CD4-positive, alpha-beta T cell treated with Interleukin-6 at 100 ng/mL for 8 hours (primary cell): ENCODE results near the gene EEF1AKMT2.

Experiments used
- DNase-seq: peaks from one replicate; pipeline ENCODE4 v3.0.0-alpha.2; 2020; ENCODE audit warnings: mixed read lengths, low spot score

Gene EEF1AKMT2

DNA sequence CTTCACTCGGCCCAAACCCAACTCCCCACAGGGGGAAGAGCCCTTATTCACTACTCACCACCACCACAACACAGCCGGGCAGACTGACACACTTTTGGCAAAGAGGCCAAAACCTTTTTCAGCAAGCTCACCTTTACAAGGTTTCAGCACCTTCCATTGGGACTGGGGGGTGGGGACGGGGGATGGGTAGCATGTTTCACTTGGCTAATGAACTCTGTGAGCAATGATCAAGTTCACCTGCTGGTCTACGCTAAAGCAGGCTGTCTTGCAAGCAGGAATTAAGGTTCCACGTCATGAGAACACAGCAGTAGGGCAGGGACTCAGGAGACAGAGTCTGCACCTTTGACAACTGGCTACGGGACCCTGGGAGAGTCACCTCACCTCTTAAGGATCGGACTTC is 54.5 kb downstream of the EEF1AKMT2 start:
- no peak for DNase-seq

DNA sequence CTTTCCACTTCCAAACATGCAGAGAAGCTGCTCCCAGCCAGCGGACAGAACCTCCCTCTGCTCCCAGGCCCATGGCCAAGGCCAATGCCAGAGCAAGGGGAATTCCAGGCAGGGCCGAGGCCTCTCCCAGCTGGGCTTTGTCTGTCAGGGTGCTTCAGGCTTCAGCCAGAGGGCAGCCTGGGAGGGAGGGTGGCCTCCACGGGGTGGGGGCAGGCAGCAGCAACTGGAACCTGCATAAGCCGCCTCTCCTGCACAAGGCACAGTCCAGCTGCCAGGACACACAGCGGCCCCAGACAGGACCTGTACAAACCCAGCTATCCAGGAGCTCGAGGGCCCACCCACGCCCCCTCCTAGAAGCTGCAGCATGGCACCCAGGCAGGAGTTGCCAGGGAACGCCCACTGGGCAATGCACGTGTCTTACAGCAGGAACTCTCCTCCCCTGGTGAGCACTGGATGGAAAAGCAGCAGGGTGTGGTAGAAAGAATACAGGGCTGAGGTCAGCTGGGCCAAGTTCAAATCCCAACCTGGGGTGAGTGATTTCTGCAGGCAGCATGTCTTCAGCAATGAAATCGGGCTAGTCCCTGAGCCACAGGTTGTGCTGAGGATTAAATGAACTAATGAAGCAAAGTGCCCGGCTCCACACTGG is 55.1 kb downstream of the EEF1AKMT2 start:
- DNase-seq = no peak

GRCh38 chr10:124735491-124736286 is 56.0 kb downstream of the EEF1AKMT2 start:
- no peak for DNase-seq

- DNase-seq = peak; percentile 49
These were observed 57.1 kb downstream of the EEF1AKMT2 start for GRCh38 chr10:124734311-124735166.

GRCh38 chr10:124733571-124734245 is 58.0 kb downstream of the EEF1AKMT2 start:
- no peak for DNase-seq

- DNase-seq = peak; percentile 45
These were observed 58.6 kb downstream of the EEF1AKMT2 start for GRCh38 chr10:124732931-124733570.

- DNase-seq = no peak
These were observed 60.1 kb downstream of the EEF1AKMT2 start for GRCh38 chr10:124731551-124731950.

DNA sequence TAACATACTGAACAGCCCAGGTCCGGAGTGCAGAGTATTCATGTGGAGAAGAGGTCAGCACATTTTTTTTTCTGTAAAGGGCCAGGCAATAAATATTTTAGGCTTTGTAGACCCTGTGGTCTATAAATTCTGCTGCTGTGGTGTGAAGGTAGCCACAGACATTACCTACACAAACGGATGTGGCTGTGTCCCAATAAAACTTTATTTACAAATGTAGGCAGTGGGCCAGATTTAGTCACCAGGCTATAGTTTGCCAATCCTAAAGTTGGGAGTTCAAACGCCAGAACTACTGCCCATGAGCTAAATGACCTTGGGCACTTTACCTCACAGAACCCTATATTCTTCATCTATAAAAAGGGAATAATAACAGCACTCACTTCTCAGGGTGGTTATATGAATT is 60.9 kb downstream of the EEF1AKMT2 start:
- no peak for DNase-seq

- no peak for DNase-seq
These were observed 62.6 kb downstream of the EEF1AKMT2 start for GRCh38 chr10:124728830-124729661.

- no peak for DNase-seq
These were observed 63.4 kb downstream of the EEF1AKMT2 start for GRCh38 chr10:124728071-124728829.

DNA sequence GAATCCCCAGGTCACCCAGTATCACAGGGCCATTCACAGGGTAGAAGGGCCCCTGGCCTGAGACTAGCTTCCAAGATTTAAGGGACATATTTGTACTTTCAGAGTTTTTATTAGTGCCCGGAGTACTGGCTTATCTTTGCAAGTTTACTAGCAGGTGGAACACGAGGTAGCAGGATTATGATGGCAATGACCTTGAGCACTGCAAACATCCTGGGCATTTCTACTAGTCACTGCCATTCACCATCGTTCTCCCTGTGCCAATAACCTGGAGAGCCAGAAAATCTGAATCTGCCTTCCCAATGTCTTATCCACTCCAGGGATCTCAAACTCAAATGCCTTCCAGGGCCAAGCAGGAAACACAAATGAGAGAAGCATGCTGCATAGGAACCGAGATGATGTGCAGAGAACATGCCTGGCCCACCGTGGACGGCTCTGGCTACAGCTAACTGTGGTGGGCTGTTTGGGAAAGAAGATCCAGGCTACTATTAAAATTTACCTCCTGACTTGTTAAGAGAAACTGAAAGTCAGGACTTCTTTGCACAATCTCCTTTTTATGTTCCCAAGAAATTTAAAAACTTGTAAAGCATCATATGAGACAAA is 64.2 kb downstream of the EEF1AKMT2 start:
- DNase-seq = no peak

DNA sequence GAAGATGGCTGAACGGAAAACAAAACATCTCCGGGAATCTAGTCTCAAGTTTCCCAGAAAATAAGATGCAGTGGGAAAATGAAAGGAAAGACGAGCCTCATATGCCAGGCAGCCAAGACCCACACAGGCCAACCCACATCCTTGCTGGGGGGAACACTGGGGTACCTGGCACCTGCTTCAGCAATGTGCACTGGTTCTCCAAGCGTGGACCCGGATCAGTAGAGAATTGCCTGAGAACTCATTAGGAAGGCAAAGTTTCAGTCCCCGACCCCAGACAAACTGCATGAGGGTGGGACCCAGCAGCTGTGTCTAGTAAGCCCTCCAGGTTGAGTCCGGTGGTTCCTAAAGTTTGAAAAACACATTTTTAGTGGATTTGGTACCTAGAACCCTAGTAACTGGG is 65.9 kb downstream of the EEF1AKMT2 start:
- no peak for DNase-seq

GRCh38 chr10:124725171-124725631 is 66.5 kb downstream of the EEF1AKMT2 start:
- no peak for DNase-seq

DNA sequence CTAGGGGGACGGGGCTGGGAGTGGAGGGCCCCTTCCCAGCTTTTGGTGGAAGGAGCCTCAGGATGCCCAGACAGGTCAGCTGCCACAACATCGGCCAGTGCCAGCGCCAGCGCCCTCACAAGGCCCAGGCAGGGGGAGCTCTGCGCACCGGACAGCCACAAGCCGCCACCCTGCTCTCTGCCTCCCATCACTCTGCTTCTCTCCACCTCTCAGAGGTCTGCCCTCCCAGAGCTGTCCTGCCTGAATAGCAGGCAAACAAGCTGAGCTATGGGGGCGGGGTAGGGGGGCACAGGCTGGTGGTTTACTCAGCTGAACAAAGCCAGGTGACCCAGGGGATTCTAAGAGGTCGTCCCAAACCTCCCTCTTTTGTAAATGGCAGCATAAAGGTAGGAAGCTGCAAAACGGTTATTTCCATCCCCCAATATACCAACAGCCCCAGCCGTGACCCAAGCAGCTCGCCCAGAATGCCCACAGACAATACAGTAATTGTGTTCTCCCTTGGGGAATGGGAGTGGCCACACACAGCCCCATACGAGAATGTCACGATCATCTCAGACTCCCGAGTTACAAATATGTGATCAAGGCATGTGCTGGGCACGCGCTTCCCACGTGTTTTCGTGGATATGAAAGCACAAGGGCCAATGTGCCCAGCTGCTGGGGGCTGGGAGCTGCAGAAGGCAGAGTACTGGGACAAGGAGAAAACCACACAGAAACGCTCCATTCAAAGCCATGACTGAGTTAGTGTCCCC is 67.2 kb downstream of the EEF1AKMT2 start:
- no peak for DNase-seq

DNA sequence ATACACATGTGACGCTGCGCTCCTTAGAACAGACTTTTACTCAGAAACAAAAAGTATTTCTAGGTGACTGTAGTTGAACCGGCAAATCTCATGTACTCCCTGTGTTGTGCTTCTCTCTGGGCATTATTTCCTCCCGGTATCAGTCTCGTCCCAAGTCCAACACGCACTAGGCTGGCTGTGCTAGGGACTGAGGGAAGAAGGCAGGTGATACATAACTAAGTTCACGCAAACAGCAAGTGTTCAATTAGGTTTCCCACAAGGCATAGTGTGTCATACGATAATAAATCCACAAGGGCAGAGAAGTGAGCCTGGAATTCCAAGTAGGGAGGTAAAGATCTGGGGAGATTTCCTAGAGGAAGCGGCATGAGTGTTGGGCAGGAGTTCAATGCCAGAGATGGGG is 67.9 kb downstream of the EEF1AKMT2 start:
- no peak for DNase-seq

DNA sequence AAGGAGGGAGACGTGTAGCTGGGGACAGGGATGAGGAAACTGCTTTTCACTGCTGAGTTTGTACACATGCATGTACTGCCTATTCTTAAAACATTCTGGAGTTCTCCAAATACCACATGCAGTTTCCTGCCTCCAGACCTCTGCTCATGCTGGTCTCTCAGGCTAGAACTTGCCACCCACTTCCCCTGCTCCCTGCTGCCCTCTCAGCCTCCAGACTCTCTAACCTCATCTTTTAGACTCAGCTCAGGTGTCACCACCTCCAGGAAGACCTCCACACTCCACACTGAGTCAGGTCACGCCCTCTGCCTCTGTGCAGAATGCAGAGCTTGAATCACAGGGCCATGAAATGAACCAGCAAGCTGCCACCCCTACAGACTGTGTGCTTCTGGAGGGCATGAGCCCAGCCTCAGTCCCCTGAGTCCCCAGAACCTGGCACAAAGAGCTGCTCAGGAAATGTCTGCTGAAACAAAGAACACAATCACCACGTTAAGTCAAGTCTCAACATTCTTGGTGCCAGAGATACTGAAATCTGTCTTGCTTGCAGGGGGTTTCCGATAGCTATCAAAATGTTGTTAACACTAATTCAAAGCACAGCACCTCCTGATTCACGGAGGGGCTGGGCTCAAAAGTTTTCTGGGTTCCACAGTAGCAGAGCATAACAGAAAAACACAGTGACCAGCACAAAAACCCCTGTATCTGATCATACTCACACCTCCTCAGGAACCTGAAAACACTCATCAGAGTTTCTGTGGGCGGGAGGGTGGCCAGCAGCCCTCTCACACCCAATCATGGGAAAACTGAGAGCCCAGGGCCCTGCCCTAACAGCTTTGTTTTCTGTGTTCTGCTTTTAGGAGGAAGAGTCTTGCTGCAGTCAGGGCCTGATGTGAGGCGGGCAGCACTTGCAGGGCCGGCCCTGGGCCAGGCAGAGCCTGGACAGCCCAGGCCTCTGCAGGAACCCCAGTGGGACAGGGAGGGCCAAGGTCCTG is 68.6 kb downstream of the EEF1AKMT2 start:
- DNase-seq = peak; percentile 47

- DNase-seq = peak; percentile 24
These were observed 70.2 kb downstream of the EEF1AKMT2 start for GRCh38 chr10:124721330-124722045.
